ENCODE results near the gene NCKAP5. TPM values are rescaled to one million over a fixed set of nuclear protein-coding genes. Genes with fewer than 3 reads are reported as not detected.

NCKAP5 gene
- total and polyA plus RNA-seq, 7 donors, result 0.03 to 1.2 (median 0.22) TPM

GRCh38 chr2:133026536-133027177 lies 541.6 kb downstream of the NCKAP5 start:
- Histone ChIP-seq H3K4me3 (no peak overlapping the region), H3K36me3 (ENCODE audit: insufficient read depth in 1 of 2, low read depth in 1 of 2) (no peaks in the 10 kb centered on the region), H3K27ac (no peak overlapping the region), H3K4me1 (no peaks in the 10 kb centered on the region), H3K9me3 (no peaks in the 10 kb centered on the region), H3K27me3 (ENCODE audit: insufficient read depth in 3 of 3, low read length in 2 of 3) (no peaks in the 10 kb centered on the region)
- ATAC-seq, result no peak
- no peak for DNase-seq
- TF ChIP-seq, protein P1, sequence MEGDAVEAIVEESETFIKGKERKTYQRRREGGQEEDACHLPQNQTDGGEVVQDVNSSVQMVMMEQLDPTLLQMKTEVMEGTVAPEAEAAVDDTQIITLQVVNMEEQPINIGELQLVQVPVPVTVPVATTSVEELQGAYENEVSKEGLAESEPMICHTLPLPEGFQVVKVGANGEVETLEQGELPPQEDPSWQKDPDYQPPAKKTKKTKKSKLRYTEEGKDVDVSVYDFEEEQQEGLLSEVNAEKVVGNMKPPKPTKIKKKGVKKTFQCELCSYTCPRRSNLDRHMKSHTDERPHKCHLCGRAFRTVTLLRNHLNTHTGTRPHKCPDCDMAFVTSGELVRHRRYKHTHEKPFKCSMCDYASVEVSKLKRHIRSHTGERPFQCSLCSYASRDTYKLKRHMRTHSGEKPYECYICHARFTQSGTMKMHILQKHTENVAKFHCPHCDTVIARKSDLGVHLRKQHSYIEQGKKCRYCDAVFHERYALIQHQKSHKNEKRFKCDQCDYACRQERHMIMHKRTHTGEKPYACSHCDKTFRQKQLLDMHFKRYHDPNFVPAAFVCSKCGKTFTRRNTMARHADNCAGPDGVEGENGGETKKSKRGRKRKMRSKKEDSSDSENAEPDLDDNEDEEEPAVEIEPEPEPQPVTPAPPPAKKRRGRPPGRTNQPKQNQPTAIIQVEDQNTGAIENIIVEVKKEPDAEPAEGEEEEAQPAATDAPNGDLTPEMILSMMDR (IDR thresholded peaks at IDR 0.05), result no peak
- intact Hi-C loops (cut with DNase I), result no loop called here
- 44 to 61% (median 53%) methylated on average over 6 of the region's 6 CpGs for WGBS, 3 donors

DNA sequence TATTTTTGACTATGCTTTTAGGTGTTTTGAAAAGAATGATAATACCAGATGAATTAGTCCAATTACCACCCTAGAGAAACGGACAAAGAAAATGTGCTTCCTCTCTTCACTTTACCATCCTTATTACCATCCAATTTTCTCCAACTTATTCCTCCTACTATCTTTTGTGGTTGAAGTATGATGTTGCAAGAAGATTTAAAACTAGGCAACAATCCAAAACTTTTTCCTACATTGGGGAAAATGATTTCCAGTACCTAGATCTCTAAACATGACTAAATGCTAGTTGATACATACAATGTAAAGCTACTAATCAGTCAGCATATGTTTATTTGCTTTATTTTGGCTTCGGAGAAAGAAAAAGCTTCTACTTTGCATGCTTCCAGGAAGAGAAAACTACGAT lies 543.3 kb downstream of the NCKAP5 start:
- H3K4me1 ChIP-seq, result no peaks in the 10 kb centered on the region
- H3K36me3 ChIP-seq (ENCODE audit: insufficient read depth in 1 of 2, low read depth in 1 of 2), result no peaks in the 10 kb centered on the region
- H3K27ac ChIP-seq, result no peak overlapping the region
- DNase-seq (no peak), ATAC-seq (no peak)
- no peaks in the 10 kb centered on the region for H3K9me3 ChIP-seq
- WGBS, 3 donors, result 55 to 79% (median 57%) methylated on average over 3 of the region's 3 CpGs
- no peaks in the 10 kb centered on the region for H3K27me3 ChIP-seq (ENCODE audit: insufficient read depth in 3 of 3, low read length in 2 of 3)
- H3K4me3 ChIP-seq, result no peak overlapping the region
- TF ChIP-seq, protein P1 (IDR thresholded peaks at IDR 0.05), result no peak
- intact Hi-C loops (cut with DNase I), result no loop called here

GRCh38 chr2:133012847-133013734 lies 555.2 kb downstream of the NCKAP5 start:
- Histone ChIP-seq H3K36me3 (ENCODE audit: insufficient read depth in 1 of 2, low read depth in 1 of 2) (no peaks in the 10 kb centered on the region), H3K9me3 (no peaks in the 10 kb centered on the region), H3K27me3 (ENCODE audit: insufficient read depth in 3 of 3, low read length in 2 of 3) (no peaks in the 10 kb centered on the region), H3K27ac (no peak overlapping the region), H3K4me1 (no peaks in the 10 kb centered on the region), H3K4me3 (no peak overlapping the region)
- TF ChIP-seq, protein P1 (IDR thresholded peaks at IDR 0.05), result no peak
- intact Hi-C loops (cut with DNase I), result no loop called here
- no peak for DNase-seq
- no peak for ATAC-seq
- WGBS, 3 donors, result 19 to 38% (median 24%) methylated on average over 6 of the region's 6 CpGs

DNA sequence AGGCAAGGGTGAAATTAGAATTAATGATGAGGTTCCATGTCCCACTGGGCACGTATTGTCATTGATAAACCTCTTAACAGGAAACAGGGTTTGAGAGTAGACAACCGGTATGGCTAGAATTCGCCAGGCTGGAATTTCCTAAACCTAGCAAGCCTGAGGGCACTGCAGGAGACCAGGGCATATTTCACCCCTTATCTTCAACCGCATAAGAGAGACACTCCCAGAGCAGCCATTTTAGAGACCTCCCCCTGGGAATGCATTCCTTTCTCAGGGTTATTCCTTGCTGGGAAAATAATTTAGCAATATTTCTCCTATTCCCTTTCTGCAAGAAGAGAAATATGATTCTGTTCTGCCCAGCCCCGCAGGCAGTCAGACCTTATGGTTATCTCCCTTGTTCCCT lies 563.6 kb downstream of the NCKAP5 start:
- Histone ChIP-seq H3K9me3 (no peaks in the 10 kb centered on the region), H3K4me1 (no peaks in the 10 kb centered on the region), H3K4me3 (no peak overlapping the region), H3K27ac (no peak overlapping the region), H3K36me3 (ENCODE audit: insufficient read depth in 1 of 2, low read depth in 1 of 2) (no peaks in the 10 kb centered on the region), H3K27me3 (ENCODE audit: insufficient read depth in 3 of 3, low read length in 2 of 3) (no peaks in the 10 kb centered on the region)
- intact Hi-C loops (cut with DNase I), result no loop called here
- no peak for ATAC-seq
- TF ChIP-seq, protein P1 (IDR thresholded peaks at IDR 0.05), result no peak
- DNase-seq, result no peak
- WGBS, 3 donors, result 87 to 94% (median 92%) methylated on average over 5 of the region's 5 CpGs
